GM12878 (cell line): ENCODE results near the gene C2CD4D. TPM values are rescaled to one million over a fixed set of nuclear protein-coding genes. Genes with fewer than 3 reads are reported as not detected.

Source experiments
- ATF7 ChIP-seq: fragments of 450-650 bp; IDR thresholded peaks from 2 replicates; pipeline ENCODE4 v1.6.1; 2016; ENCODE audit warnings: low read depth, mild to moderate bottlenecking
- BCL11A ChIP-seq: IDR thresholded peaks from 2 replicates; pipeline ENCODE4 v1.6.1; 2011; ENCODE audit warnings: low read depth, low read length
- BMI1 ChIP-seq: fragments of 450-650 bp; IDR thresholded peaks from 2 replicates; pipeline ENCODE4 v1.6.1; 2016; ENCODE audit warnings: mild to moderate bottlenecking, moderate library complexity, borderline replicate concordance
- CBX3 ChIP-seq: fragments of 200-600 bp; sonication (generic); IDR thresholded peaks from 2 replicates; pipeline ENCODE4 v1.6.1; 2016; ENCODE audit warnings: low read depth, borderline replicate concordance
- E2F4 ChIP-seq: IDR thresholded peaks from 2 replicates; pipeline ENCODE4 v1.6.1; 2012; ENCODE audit warnings: low read depth, low read length, improper control_type of control experiment
- E2F8 ChIP-seq: fragments of 450-650 bp; IDR thresholded peaks from 2 replicates; pipeline ENCODE4 v1.6.1; 2018; ENCODE audit warnings: mild to moderate bottlenecking, low read depth, moderate library complexity; ENCODE audit not compliant: partially characterized antibody
- GABPA ChIP-seq: IDR thresholded peaks from 2 replicates; pipeline ENCODE4 v1.6.1; 2014; ENCODE audit warnings: antibody characterized with exemption, low read depth, mild to moderate bottlenecking, inconsistent platforms
- GATAD2B ChIP-seq: fragments of 450-650 bp; conservative IDR thresholded peaks from 2 replicates; pipeline ENCODE4 v1.6.1; 2017; ENCODE audit warnings: low read depth, mild to moderate bottlenecking, moderate library complexity
- HDAC6 ChIP-seq: fragments of 200-600 bp; sonication (generic); IDR thresholded peaks from one replicate; pipeline ENCODE4 v1.8.0; 2017; ENCODE audit warnings: antibody characterized with exemption; ENCODE audit not compliant: unreplicated experiment
- JUNB ChIP-seq: IDR thresholded peaks from 2 replicates; pipeline ENCODE4 v1.6.1; 2016; ENCODE audit warnings: antibody characterized with exemption, mild to moderate bottlenecking
- LARP7 ChIP-seq: fragments of 450-650 bp; IDR thresholded peaks from 2 replicates; pipeline ENCODE4 v1.6.1; 2017; ENCODE audit warnings: mild to moderate bottlenecking
- MEF2A ChIP-seq: IDR thresholded peaks from 2 replicates; pipeline ENCODE4 v1.6.1; 2011; ENCODE audit warnings: low read depth, mild to moderate bottlenecking, low read length, moderate library complexity; ENCODE audit not compliant: insufficient read depth
- MYB ChIP-seq: fragments of 150-350 bp; IDR thresholded peaks from 2 replicates; pipeline ENCODE4 v1.6.1; 2014; ENCODE audit warnings: mild to moderate bottlenecking, low read depth, low read length, borderline replicate concordance
- NBN ChIP-seq: fragments of 450-650 bp; IDR thresholded peaks from 2 replicates; pipeline ENCODE4 v1.6.1; 2016
- PAX8 ChIP-seq: fragments of 450-650 bp; IDR thresholded peaks from 2 replicates; pipeline ENCODE4 v1.6.1; 2017; ENCODE audit warnings: mild to moderate bottlenecking, moderate library complexity
- PML ChIP-seq: IDR thresholded peaks from 2 replicates; pipeline ENCODE4 v1.6.1; 2012; ENCODE audit warnings: low read length, inconsistent platforms
- POLR2A ChIP-seq: IDR thresholded peaks from 2 replicates; pipeline ENCODE4 v1.6.1; 2011; ENCODE audit warnings: low read depth, mild to moderate bottlenecking, low read length
- POLR2AphosphoS5 ChIP-seq: IDR thresholded peaks from 2 replicates; pipeline ENCODE4 v1.6.1; 2011; ENCODE audit warnings: mild to moderate bottlenecking, low read length, inconsistent platforms
- RAD51 ChIP-seq: fragments of 450-650 bp; IDR thresholded peaks from 2 replicates; pipeline ENCODE4 v1.6.1; 2016; ENCODE audit warnings: moderate library complexity, mild to moderate bottlenecking, inconsistent platforms
- SREBF1 ChIP-seq: IDR thresholded peaks from 2 replicates; pipeline ENCODE4 v1.6.1; 2012; ENCODE audit warnings: mild to moderate bottlenecking, low read length
- SREBF2 ChIP-seq: IDR thresholded peaks from 2 replicates; pipeline ENCODE4 v1.6.1; 2012; ENCODE audit warnings: mild to moderate bottlenecking, low read length
- SRF ChIP-seq, 2 experiments: IDR thresholded peaks; 2 replicates each; pipeline ENCODE4 v1.6.1; 2011; ENCODE audit warnings: low read depth in 2 of 2, low read length in 2 of 2, mild to moderate bottlenecking in 1 of 2, moderate library complexity in 1 of 2
- TAF1 ChIP-seq: IDR thresholded peaks from 2 replicates; pipeline ENCODE4 v1.6.1; 2011; ENCODE audit warnings: mild to moderate bottlenecking, low read depth, low read length, borderline replicate concordance
- TCF3 ChIP-seq: IDR thresholded peaks from 2 replicates; pipeline ENCODE4 v1.6.1; 2012; ENCODE audit warnings: low read depth, mild to moderate bottlenecking, low read length, borderline replicate concordance; ENCODE audit not compliant: insufficient read depth
- USF1 ChIP-seq: IDR thresholded peaks from 2 replicates; pipeline ENCODE4 v1.6.1; 2011; ENCODE audit warnings: borderline replicate concordance, low read depth, mild to moderate bottlenecking, moderate library complexity, mixed read lengths, low read length; ENCODE audit not compliant: insufficient read depth; ENCODE audit errors: extremely low read length
- USF2 ChIP-seq: IDR thresholded peaks from 2 replicates; pipeline ENCODE4 v1.6.1; 2011; ENCODE audit warnings: low read depth, low read length, improper control_type of control experiment, borderline replicate concordance
- YBX1 ChIP-seq: fragments of 450-650 bp; IDR thresholded peaks from 2 replicates; pipeline ENCODE4 v1.6.1; 2016; ENCODE audit warnings: antibody characterized with exemption
- YY1 ChIP-seq: IDR thresholded peaks from 2 replicates; pipeline ENCODE4 v1.6.1; 2011; ENCODE audit warnings: low read depth, mild to moderate bottlenecking, low read length
- polyA plus RNA-seq, 11 experiments: library from polyadenylated mRNA; depleted of rRNA in 4 of 11; unstranded in 6 of 11; stranded (reverse) in 5 of 11; fragments of >200 nt; fragmentation: Nextera tagmentation in 4 of 11; fragmentation: Illumina TruSeq in 1 of 11; extraction: Ambion mirVana in 4 of 11; extraction: Trizol in 1 of 11; gene quantifications; 1 replicate in 1 of 11; 2 replicates in 10 of 11; pipeline versions ENCODE4 v1.2.1 to v1.2.3, GENCODE V29; 2011 to 2016; ENCODE audit warnings: inconsistent platforms in 2 of 11, missing spikeins in 2 of 11, low read depth in 1 of 11
- total RNA-seq, 4 experiments: library from RNA; depleted of rRNA in 3 of 4; stranded (reverse); fragments of >200 nt in 3 of 4; fragmentation: Illumina TruSeq in 1 of 4; extraction: Trizol in 1 of 4; gene quantifications; 2 replicates each; pipeline versions ENCODE4 v1.2.1 to v1.2.3, GENCODE V29; 2013 to 2021

C2CD4D gene
- total and polyA plus RNA-seq, 10 of the 15 experiments (the other 5 are each of a cell fraction or from before 2014, with no cell fraction given) = 0.03 to 0.67 (median 0.13) TPM; not detected in 4

DNA sequence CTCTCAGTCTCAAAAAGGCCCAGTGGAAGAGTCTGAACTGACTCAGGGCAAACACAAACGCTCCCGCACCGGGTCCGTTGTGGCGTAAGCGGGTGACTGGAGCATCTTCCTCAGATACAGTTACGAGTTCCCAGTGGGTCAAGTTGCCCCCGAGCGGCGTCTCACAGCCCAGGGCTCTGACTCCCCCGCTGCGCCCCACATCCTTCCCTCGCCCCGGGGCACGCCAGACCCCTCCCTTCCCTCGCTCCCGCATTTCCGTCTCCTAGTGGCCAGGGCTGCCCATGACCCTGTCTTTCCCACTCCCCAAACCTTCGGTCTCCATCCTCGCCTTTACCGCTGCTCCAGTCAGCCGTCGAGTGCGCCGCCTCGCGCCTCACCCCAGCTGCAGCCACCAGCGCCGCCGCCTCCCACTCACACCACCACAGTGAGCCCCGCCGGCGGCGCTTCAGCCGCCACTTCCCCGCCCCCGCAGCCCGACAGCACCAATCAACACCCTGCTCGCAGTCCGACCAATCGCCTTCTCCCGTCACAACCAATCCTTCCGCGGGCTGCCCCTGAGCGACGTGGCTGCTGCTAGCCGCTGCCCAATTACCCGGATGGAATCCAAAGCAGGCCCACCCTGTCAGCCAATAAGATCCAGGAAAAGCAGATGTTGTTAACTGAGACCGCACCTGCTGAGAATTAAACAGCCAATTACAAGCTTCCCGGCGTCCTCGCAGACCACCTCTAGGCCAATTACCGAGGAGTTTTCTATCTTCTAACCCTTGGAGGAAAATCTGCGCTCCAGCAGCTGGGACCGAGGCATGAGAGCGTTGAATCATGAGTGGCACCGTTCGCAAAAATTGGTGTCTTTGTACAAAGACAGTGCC is 49.3 kb downstream of the C2CD4D start, which contains the start of gene TDRKH (continued):
- TF ChIP-seq TAF1 (peak; percentile 61; the same call in 1 of the 2 replicates), MEF2A (no peak), SRF (IDR thresholded peaks at IDR 0.05; ENCODE audit: low read depth in 2 of 2, low read length in 2 of 2) (no peak), MYB (no peak), ATF7 (no peak), BCL11A (no peak), YBX1 (no peak), GATAD2B (peak; percentile 50; the same call in 1 of the 2 replicates), JUNB (no peak), BMI1 (no peak), SREBF1 (no peak), USF2 (no peak), HDAC6 (no peak), TCF3 (no peak; the same call in 1 of the 2 replicates), POLR2AphosphoS5 (peak; percentile 42; the same call in 1 of the 2 replicates), LARP7 (no peak; the same call in 1 of the 2 replicates), PML (no peak), POLR2A (peak; percentile 88), USF1 (no peak), YY1 (peak; percentile 50; the same call in 1 of the 2 replicates), SREBF2 (no peak; the same call in 1 of the 2 replicates), E2F4 (0 out of 2 replicates have a peak, but pooled peaks have one; percentile 15), E2F8 (no peak), NBN (peak; percentile 73), RAD51 (no peak), GABPA (no peak), PAX8 (no peak), CBX3 (no peak)
